NCI-H2081 treated with DMSO at 0.1 percent for 48 hours (cell line): Measurements from ENCODE around the gene SLC9A7.

Experiments
- DNase-seq: peaks from one replicate; lab custom pipeline; 2025; lab: John Stamatoyannopoulos, UW

SLC9A7 gene

DNA sequence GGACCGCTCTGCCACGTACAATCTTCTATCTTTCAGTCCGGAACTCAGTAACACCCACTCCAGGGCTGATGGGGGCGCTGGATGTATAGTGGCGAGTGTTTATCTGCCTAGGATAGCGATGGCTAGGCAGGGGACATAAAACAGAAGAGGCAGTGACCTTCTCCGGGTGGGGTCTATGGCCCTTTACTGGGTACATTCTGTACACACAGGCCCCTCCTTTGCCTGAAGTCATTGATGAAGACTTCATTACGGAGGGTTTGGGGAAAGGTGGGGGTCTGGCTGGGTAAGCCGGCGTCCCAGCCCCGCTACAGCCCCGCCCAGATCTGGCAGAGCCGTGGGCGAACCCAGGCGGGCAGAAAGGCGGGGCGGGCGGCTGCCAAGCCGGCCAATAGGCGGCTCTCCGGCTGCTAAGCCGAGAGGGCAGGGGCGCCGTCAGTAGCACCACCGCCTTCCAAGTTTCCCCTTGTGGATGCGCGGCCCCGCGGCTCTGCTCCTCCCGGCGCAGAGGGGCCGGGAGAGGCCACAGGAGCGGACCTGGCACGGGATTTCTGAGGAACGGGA, 185.5 kb downstream of the SLC9A7 start, which contains the start of gene CHST7:
CHST7 (plus strand) TSS at position 435 of the 561 bp plus-strand sequence. CDS start 167 bp downstream, outside the sequence.
- peak; percentile 9 for DNase-seq

DNA sequence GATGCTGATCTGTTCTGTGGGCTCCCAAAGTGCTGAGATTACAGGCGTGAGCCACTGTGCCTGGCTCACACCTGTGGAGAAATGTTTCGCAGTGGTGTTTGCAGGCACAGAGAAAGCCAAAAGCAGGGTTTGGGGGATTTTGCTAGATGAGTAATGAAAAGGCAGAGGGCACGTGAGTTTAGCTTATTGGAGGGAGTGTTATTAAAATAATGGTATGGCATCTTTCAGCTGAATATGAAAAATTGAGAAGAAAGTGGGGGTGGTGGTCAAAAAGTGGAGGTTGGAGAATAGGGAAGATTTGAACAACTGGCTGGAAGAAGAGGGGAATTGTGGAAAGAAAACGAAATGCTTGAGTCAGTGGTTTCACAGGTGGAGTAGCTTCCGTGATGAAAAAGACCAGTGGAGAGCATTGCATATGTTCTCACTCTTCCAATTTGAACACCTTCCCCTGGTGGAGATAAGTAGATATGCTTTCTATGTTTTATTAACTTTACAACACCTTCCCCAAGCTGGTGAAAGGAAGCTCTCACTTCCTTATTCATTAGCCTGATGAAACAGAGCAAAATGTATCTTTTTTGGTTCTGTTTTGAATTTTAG, 186.5 kb downstream of the SLC9A7 start:
- DNase-seq = no peak

DNA sequence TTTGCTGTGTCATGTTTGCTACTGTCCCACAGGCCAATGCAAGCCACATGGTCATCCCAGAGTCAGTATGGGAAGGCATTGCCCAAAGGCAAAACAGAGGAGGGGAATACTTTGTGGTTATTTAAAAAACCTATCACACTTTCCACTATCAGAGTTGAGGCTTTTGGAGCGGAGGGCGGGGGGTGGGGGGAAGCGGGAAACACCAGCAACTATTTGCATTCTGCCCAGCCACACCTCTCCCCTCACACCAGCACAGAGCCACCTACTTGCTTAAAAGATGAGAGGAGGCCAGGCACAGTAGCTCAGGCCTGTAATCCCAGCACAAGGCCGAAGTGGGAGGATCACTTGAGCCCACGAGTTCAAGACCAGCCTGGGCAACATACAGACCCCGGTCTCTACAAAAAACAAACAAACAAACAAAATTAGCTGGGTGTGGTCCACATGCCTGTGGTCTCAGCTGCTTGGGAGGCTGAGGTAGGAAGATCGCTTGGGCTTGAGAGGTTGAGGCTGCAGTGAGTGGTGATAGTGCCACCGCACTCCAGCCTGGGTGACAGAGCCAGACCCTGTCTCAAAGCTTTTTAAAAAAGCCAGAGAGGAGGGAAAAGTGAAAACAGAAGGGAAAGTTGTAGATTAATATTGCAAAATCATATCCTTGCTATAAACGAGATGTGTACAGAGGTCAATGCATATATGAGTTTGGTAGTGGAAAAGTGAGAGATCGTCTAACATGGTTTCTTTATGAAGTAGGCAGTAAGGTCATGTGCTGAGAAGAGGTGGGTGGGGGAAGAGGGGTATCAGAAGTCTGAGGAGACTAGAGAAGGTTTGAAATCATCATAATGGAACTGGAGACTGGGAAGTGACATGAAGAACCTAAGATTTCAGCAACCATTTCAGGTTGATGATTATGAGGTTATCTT, 187.2 kb downstream of the SLC9A7 start:
- DNase-seq = no peak

DNA sequence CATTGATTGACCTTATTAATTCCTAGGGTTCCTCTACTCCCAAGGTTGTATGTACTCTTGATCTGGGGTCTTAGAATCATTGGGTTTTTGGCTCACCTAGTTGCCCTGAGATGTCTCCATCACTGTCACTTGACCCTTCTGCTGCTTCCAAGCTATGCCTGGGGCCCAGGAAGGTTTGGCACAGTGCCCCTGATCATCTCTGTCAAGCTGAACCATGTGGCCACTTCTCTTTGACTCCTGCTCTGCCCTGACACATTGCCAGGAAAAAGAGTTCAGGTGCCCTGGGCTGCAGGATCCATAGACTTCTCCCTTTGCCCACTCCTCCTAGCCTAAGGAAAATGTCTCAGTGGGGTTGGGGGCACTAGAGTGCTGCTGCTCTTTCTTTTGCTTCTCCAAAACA, 189.3 kb downstream of the SLC9A7 start:
- DNase-seq = no peak

DNA sequence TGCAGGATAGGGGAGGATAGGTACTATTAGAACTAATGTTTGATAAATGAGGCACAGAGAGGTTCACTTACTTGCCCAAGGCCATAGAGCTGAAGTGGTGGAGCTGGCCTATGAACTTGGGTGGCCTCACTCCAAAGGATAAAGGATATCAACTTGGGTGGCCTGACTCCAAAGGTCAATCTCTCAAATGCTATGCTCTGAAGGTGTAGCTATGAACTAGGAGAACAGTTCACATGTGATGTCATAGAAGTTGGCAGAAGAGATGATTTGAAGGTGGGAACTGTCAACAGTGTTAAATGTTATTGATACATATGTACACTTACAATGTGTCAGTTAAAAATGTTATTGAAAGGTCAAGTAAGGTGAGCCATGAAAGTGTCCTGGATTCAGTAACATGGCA, 191.5 kb downstream of the SLC9A7 start:
- DNase-seq = no peak

DNA sequence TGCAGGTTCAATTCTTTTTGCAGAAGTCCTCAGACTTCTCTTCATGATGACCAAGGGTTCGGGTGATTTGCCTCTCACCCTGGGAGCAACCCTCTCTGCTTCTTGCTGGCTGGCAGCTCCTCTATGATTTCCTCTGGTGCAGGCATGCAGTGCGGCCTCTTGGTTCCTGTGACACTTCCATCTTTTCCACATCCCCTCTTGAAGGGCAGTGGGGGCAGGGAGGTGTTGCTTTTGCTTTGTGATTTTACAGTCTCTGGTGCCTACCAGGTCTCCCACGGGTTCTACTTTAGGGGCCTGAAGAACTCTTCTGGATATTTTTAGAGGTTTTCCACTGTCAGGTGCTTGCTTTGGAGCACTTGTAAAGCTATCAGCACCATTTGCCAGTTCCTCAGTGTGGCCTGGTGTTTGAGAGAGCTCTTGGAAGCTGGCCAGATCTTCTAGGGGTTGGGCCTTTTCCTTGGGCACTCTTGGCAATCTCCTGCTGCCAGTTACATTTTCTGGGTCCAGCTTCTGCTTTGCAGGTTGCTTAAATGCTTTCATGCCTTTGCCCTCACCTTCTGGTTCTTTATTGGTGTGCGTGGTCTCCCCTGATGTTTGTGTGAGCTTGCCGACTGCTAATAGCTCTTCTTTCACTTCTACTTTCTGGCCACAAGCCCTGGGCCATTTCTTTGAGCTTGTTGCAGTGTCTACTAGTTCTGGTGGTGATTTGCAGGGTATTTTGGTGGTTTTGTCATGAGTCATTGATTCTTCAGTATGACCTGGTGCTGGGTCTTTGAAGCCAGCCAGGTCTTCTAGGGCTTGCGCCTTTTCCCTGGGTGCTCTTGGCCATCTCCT, 196.9 kb downstream of the SLC9A7 start:
- DNase-seq = no peak

DNA sequence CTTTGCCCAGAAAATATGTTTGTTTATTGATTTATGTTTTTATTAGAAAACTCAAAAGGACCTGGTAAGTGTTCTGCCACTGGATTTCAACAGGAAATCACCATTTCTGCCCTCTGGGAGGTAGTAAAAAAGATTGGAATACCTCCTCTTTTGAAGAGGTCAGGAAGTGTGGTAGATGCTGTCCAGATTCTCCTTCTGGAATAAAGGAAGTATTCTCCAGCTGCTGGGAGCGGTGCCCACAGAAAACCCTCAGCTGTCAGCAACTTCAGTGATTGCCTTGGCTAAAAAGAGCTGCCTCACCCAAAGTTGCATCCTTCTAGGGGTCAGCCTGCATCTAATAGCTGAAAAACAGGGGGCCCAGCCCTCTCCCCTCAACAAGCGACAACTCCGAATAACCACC, 199.9 kb downstream of the SLC9A7 start:
- no peak for DNase-seq

DNA sequence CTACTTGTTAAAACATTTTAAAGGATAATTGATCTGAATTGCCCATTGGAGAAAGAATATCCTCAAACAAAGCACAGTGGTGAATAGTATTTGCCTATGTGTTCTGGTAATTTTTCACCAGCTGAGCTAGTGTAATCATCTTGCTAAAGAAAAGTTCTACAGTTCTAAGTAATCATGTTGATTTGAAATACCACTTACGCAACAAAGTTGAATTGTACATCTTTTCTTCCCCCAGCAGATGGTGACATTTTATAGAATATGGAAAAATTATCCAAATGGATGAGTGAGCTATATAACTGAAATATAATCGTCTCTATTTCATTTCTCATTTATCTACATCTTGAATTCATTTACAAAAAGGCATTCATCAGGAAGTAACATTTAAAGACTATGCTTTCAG, 204.0 kb downstream of the SLC9A7 start:
- DNase-seq = no peak

DNA sequence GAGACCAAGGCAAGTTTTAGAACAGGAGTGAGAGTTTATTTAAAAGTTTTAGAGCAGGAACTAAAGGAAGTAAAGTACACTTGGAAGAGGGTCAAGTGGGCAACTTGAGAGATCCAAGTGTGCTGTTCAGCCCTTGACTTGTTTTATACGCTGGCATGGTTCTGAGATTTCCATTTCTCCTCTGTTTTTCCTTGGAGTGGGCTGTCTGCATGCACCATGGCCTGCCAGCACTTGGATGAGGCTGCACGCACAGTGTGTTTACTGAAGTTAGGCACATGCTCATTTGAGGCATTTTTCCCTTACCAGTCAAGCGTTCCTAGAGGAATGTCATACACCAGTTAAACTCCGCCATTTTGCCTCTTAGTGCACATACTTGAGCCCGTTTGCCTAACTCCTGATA, 205.0 kb downstream of the SLC9A7 start:
- DNase-seq = no peak

DNA sequence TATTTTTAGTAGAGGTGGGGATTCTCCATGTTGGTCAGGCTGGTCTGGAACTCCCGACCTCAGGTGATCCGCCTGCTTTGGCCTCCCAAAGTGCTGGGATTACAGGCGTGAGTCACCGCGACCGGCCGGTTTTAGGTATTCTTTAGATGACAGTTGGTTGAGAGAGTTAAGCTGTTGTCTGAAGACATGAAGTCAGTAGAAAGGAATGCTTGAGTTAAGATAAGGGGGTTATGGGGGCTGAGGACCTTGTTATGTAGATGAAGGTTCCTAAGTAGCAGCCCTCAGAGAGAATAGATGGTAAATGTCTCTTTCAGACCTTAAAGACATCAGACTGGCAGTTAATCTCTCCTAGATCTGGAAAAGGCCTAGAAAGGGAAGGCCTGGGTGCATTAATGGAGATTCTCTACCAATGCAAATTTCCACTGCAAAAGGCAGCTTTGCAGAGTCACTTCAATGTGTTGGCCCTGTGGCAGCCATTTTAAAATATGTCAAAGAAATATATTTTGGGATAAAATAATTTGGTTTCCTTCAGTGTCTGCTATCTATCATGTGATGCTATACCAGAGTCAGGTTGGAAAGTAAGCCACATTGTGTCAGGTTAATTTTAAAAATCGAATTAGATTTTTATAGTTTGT, 207.3 kb downstream of the SLC9A7 start:
- no peak for DNase-seq

DNA sequence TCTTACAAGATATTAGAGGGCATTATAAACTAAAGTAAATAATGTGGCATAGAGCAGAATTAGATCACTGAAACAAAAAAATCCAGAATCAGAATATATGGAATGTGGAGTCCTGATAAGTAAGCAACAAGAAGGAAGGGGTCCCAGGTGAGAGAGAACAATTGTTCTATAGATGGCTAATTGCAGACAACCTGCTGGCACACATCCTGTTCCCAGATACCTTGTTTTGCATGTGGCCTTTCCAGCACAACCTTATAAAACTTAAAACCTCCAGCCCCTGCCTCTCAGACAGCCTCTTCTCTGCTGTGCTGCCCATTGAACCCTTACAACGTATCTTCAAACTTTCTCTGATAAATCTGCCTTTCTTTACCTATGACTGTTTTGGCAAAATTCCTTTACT, 209.0 kb downstream of the SLC9A7 start:
- no peak for DNase-seq
